GM19372 (cell line): ENCODE measurements around the gene TRIP10.
"Not testable (repeated sequence)": the region's sequence is repeated elsewhere in the genome, so short reads cannot be mapped to it uniquely, and the experiment has no call there.

Experiments
- ATAC-seq: cut with Tn5 transposase; IDR thresholded peaks from one replicate; pipeline ENCODE4 v1.9.1; 2021; ENCODE audit warnings: mild to moderate bottlenecking, low read depth, moderate library complexity; ENCODE audit not compliant: unreplicated experiment

The TRIP10 gene

DNA sequence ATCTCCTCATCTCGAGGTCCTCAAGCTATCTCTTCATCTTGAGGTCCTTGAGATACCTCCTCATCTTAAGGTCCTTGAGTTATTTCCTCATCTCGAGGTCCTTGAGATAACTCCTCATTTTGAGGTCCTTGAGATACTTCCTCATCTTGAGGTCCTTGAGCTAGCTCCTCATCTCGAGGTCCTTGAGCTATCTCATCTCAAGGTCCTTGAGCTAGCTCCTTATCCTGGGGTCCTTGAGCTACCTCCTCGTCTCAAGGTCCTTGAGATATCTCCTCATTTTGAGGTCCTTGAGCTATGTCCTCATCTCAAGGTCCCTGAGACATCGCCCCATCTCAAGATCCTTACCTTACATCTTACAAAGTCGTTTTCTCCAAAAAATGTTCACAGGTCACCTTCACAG, 51.8 kb downstream of the TRIP10 start:
- ATAC-seq, result no peak

- ATAC-seq, result no peak
These were observed 53.9 kb downstream of the TRIP10 start for GRCh38 chr19:6793411-6793810.

GRCh38 chr19:6793973-6794372, 54.5 kb downstream of the TRIP10 start:
- ATAC-seq, result no peak

DNA sequence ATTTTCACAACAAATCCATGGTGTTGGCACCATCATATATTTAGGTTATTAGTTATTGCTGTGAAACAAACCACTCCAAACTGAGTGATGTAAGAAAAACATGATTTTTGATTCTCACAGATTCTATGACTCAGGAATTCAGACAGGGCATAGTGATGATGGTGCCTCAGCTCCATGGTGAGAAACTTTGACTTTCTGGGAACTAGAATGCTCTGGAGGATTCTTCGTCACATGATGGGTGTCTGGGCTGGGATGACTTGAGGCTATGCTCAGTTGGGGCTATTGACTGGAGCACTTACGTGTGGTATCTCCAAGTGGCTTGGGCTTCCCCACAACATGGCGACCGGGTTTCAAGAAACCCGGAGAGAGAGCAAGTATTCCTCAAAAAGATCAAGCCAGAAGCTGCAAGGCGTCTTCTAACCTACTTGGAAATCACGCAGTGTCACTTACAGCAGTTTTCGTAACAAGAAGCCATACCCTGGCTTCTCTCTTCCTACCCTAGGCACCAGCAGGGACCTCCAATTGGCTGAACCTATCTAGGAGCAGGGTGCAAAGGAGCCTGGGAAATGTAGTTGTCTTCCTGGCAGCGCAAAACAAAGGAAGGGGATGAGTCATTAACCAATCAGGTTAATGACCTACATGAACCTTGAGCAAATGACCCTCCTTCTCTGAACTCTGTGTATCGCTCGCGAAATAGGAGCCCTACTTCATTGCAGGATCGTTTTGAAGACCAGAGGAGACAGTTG, 55.4 kb downstream of the TRIP10 start:
- ATAC-seq, result no peak

- no peak for ATAC-seq
These were observed 56.8 kb downstream of the TRIP10 start for GRCh38 chr19:6796278-6796677.

DNA sequence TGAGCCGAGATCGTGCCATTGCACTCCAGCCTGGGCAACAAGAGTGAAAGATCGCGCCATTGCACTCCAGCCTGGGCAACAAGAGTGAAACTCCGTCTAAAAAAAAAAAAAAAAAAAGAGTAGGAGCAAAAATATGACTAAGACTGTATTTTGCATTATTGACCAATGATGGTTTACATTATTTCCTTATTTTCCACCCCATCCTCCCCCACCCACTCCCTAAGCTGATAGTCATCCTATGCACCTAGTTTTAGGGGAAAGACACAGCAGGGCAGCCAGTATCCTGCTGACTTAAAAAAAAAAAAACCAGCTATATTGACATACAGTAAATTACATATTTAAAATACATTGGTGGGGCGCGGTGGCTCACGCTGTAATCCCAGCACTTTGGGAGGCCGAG, 58.2 kb downstream of the TRIP10 start:
- no peak for ATAC-seq

- not testable (repeated sequence) for ATAC-seq
These were observed 60.8 kb downstream of the TRIP10 start for GRCh38 chr19:6800160-6800790.

DNA sequence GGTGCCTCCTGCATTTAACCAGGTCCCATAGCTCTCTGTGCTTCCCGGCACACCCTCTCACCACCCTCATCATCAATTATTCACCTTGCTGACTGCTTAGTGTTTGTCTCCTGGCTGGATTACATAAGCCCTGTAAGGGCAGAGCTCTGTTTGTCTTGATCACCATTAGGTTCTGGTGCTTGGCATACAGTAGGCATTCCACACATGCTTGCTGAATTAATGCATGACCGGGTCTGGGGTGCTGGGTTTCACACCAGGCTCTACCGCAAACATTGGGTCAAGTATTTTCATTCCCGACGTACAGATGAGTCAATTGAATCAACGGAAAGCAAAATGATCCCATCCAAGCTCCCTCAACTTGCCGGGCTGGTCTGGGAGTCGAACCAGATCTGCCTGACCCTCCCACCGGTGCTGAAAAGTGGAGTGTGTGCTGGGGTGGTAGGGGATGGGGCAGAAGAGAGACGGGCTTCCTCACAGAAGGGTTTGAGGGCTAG, 61.6 kb downstream of the TRIP10 start:
- ATAC-seq, result no peak
